ENCODE measurements around the gene WDTC1. TPM values are rescaled to one million over a fixed set of nuclear protein-coding genes. Genes with fewer than 3 reads are reported as not detected.

Gene WDTC1
- total and polyA plus RNA-seq, 9 of the 15 experiments (the other 6 are each of a cell fraction or from before 2014, with no cell fraction given) = 0.18 to 32.3 (median 8.8) TPM

DNA sequence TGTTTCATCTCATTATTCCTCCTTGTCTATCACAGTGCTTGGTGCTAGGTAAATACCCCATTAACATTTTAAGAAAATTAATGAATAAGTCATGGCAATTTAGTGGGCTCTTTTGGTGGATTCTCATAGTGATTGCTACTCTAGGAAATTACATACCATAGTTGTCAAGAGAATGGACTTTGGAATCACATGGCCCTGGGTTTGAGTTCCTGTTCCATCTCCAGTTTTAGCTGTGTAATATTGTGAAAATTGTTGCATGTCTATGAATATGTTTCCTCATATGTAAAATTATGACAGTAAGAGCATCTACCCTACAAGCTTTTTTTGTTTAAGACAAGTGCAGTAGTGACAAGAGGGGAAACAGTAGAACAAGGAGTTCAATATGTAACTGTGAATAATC lies 20.7 kb downstream of the WDTC1 start:
- DNase-seq (ENCODE audit: extremely low read depth in 1 of 4, low spot score in 3 of 4) (no peak), FAIRE-seq (no peak), ATAC-seq (no peak)
- in situ Hi-C loops (cut with MboI) (no loop called here), intact Hi-C loops (cut with micrococcal nuclease) (no loop called here)
- Histone ChIP-seq H3K4me1 (replicated peaks in 1 of 2; ENCODE audit: control insufficient read depth in 2 of 2, insufficient read depth in 2 of 2, low read length in 2 of 2) (no peaks in the 10 kb centered on the region), H2AFZ (ENCODE audit: low read depth, low read length) (no peak overlapping the region), H3K27ac (ENCODE audit: extremely low read depth, low read depth, low read length) (no peak overlapping the region), H3K9me3 (replicated peaks; ENCODE audit: control insufficient read depth, insufficient read depth, low read depth, low read length) (no peaks in the 10 kb centered on the region), H3K9me1 (ENCODE audit: control insufficient read depth, insufficient read depth, low read length) (no peaks in the 10 kb centered on the region), H3K79me2 (ENCODE audit: control insufficient read depth, insufficient read depth, low read length) (no peaks in the 10 kb centered on the region), H3K27me3 (ENCODE audit: control insufficient read depth in 2 of 2, insufficient read depth in 2 of 2, low read length in 2 of 2) (no peaks in the 10 kb centered on the region), H3K4me3 (no peak overlapping the region), H3K4me2 (ENCODE audit: insufficient read depth, low read length) (no peak overlapping the region), H3K9ac (ENCODE audit: insufficient read depth in 1 of 2, low read depth in 2 of 2, low read length in 2 of 2) (no peak overlapping the region), H3K36me3 (ENCODE audit: control insufficient read depth, insufficient read depth, low read length) (no peaks in the 10 kb centered on the region), H4K20me1 (replicated peaks; ENCODE audit: control insufficient read depth, insufficient read depth, low read length) (no peaks in the 10 kb centered on the region)
- CTCF ChIA-PET (ENCODE audit: low intra/inter-chr PET ratio) = no interaction called here
- no TSS peak for BruUV-seq (replicated peaks)
- POLR2A ChIA-PET = interaction anchor here (2.0 to 2.7 kb wide), 2 partner anchors 11 to 14 kb away, joined by 15 to 16 read pairs; no protein-coding TSS in a partner anchor
- TF ChIP-seq PCBP2 (IDR thresholded peaks at IDR 0.05; ENCODE audit: low read depth, low read length, poor library complexity, severe bottlenecking) (no peak), ZNF695 (CRISPR knock-in tag; IDR thresholded peaks at IDR 0.05) (no peak), ZNF384 (IDR thresholded peaks at IDR 0.05; ENCODE audit: low read depth, low read length) (no peak), TOE1 (IDR thresholded peaks at IDR 0.05; ENCODE audit: borderline replicate concordance) (no peak), TOE1 (CRISPR knock-in tag; IDR thresholded peaks at IDR 0.05; ENCODE audit: borderline replicate concordance, low read depth) (no peak), SP2 (IDR thresholded peaks at IDR 0.05; ENCODE audit: extremely low read depth, low read depth, low read length, poor library complexity, severe bottlenecking) (no peak), RBM15 (IDR thresholded peaks at IDR 0.05; ENCODE audit: insufficient read depth, low read length) (no peak), FOXJ3 (CRISPR knock-in tag; IDR thresholded peaks at IDR 0.05) (no peak)
- TF ChIP-seq, protein P1, sequence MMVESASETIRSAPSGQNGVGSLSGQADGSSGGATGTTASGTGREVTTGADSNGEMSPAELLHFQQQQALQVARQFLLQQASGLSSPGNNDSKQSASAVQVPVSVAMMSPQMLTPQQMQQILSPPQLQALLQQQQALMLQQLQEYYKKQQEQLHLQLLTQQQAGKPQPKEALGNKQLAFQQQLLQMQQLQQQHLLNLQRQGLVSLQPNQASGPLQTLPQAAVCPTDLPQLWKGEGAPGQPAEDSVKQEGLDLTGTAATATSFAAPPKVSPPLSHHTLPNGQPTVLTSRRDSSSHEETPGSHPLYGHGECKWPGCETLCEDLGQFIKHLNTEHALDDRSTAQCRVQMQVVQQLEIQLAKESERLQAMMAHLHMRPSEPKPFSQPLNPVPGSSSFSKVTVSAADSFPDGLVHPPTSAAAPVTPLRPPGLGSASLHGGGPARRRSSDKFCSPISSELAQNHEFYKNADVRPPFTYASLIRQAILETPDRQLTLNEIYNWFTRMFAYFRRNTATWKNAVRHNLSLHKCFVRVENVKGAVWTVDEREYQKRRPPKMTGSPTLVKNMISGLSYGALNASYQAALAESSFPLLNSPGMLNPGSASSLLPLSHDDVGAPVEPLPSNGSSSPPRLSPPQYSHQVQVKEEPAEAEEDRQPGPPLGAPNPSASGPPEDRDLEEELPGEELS (CRISPR knock-in tag; IDR thresholded peaks at IDR 0.05; ENCODE audit: borderline replicate concordance) = no peak
- TF ChIP-seq, protein P2, sequence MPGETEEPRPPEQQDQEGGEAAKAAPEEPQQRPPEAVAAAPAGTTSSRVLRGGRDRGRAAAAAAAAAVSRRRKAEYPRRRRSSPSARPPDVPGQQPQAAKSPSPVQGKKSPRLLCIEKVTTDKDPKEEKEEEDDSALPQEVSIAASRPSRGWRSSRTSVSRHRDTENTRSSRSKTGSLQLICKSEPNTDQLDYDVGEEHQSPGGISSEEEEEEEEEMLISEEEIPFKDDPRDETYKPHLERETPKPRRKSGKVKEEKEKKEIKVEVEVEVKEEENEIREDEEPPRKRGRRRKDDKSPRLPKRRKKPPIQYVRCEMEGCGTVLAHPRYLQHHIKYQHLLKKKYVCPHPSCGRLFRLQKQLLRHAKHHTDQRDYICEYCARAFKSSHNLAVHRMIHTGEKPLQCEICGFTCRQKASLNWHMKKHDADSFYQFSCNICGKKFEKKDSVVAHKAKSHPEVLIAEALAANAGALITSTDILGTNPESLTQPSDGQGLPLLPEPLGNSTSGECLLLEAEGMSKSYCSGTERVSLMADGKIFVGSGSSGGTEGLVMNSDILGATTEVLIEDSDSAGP (CRISPR knock-in tag; IDR thresholded peaks at IDR 0.05) = no peak

All from K562 (cell line).